ENCODE measurements around the gene GALNT10.

The GALNT10 gene

GRCh38 chr5:154179846-154180710, 10.5 kb upstream of the GALNT10 start:
- Histone ChIP-seq H3K27me3 (ENCODE audit: control insufficient read depth, insufficient read depth, low read length) (peaks cover 15% of the 10 kb centered on the region), H3K4me3 (ENCODE audit: low read length) (no peak overlapping the region), H3K4me1 (ENCODE audit: control insufficient read depth, insufficient read depth, low read length) (peaks cover 7% of the 10 kb centered on the region), H3K4me2 (ENCODE audit: low read length) (no peak overlapping the region), H3K9ac (ENCODE audit: low read depth, low read length) (no peak overlapping the region), H3K9me3 (replicated peaks; ENCODE audit: low read length) (no peaks in the 10 kb centered on the region), H3K36me3 (ENCODE audit: insufficient read depth, low read length) (no peaks in the 10 kb centered on the region)

- peaks cover 5% of the 10 kb centered on the region for H3K4me1 ChIP-seq (ENCODE audit: control insufficient read depth, insufficient read depth, low read length)
- H3K4me2 ChIP-seq (ENCODE audit: low read length) = no peak overlapping the region
- no peak overlapping the region for H3K9ac ChIP-seq (ENCODE audit: low read depth, low read length)
- H3K27me3 ChIP-seq (ENCODE audit: control insufficient read depth, insufficient read depth, low read length) = peaks cover 15% of the 10 kb centered on the region
- H3K9me3 ChIP-seq (replicated peaks; ENCODE audit: low read length) = no peaks in the 10 kb centered on the region
- H3K4me3 ChIP-seq (ENCODE audit: low read length) = no peak overlapping the region
- H3K36me3 ChIP-seq (ENCODE audit: insufficient read depth, low read length) = no peaks in the 10 kb centered on the region
Observed at GRCh38 chr5:154181161-154181560, 9.4 kb upstream of the GALNT10 start.

- Histone ChIP-seq H3K9ac (ENCODE audit: low read depth, low read length) (peak overlapping the region; percentile 77), H3K4me1 (ENCODE audit: control insufficient read depth, insufficient read depth, low read length) (peaks cover 36% of the 10 kb centered on the region), H3K4me3 (ENCODE audit: low read length) (peak overlapping the region; percentile 73), H3K9me3 (replicated peaks; ENCODE audit: low read length) (no peaks in the 10 kb centered on the region), H3K4me2 (ENCODE audit: low read length) (peak overlapping the region; percentile 88), H3K27me3 (ENCODE audit: control insufficient read depth, insufficient read depth, low read length) (no peaks in the 10 kb centered on the region), H3K36me3 (ENCODE audit: insufficient read depth, low read length) (no peaks in the 10 kb centered on the region)
Observed at GRCh38 chr5:154189256-154189818, 1.2 kb upstream of the GALNT10 start.

- Histone ChIP-seq H3K27me3 (ENCODE audit: control insufficient read depth, insufficient read depth, low read length) (no peaks in the 10 kb centered on the region), H3K4me2 (ENCODE audit: low read length) (peak overlapping the region; percentile 88), H3K9me3 (replicated peaks; ENCODE audit: low read length) (no peaks in the 10 kb centered on the region), H3K36me3 (ENCODE audit: insufficient read depth, low read length) (peaks cover 3% of the 10 kb centered on the region), H3K4me3 (ENCODE audit: low read length) (peak overlapping the region; percentile 73), H3K4me1 (ENCODE audit: control insufficient read depth, insufficient read depth, low read length) (peaks cover 41% of the 10 kb centered on the region), H3K9ac (ENCODE audit: low read depth, low read length) (peak overlapping the region; percentile 77)
Observed at GRCh38 chr5:154189819-154190594, 526 bp upstream of the GALNT10 start.

- peak overlapping the region; percentile 82 for H3K4me2 ChIP-seq (ENCODE audit: low read length)
- H3K4me3 ChIP-seq (ENCODE audit: low read length) = peak overlapping the region; percentile 73
- peak overlapping the region; percentile 85 for H3K9ac ChIP-seq (ENCODE audit: low read depth, low read length)
- peaks cover 13% of the 10 kb centered on the region for H3K36me3 ChIP-seq (ENCODE audit: insufficient read depth, low read length)
- no peaks in the 10 kb centered on the region for H3K9me3 ChIP-seq (replicated peaks; ENCODE audit: low read length)
- peaks cover 41% of the 10 kb centered on the region for H3K4me1 ChIP-seq (ENCODE audit: control insufficient read depth, insufficient read depth, low read length)
- no peaks in the 10 kb centered on the region for H3K27me3 ChIP-seq (ENCODE audit: control insufficient read depth, insufficient read depth, low read length)
Observed at GRCh38 chr5:154191467-154192261, 1.1 kb downstream of the GALNT10 start.

- Histone ChIP-seq H3K9me3 (replicated peaks; ENCODE audit: low read length) (no peaks in the 10 kb centered on the region), H3K36me3 (ENCODE audit: insufficient read depth, low read length) (peaks cover 25% of the 10 kb centered on the region), H3K27me3 (ENCODE audit: control insufficient read depth, insufficient read depth, low read length) (no peaks in the 10 kb centered on the region), H3K9ac (ENCODE audit: low read depth, low read length) (peak overlapping the region; percentile 4), H3K4me3 (ENCODE audit: low read length) (peak overlapping the region; percentile 50), H3K4me2 (ENCODE audit: low read length) (peak overlapping the region; percentile 82), H3K4me1 (ENCODE audit: control insufficient read depth, insufficient read depth, low read length) (peaks cover 56% of the 10 kb centered on the region)
Observed at GRCh38 chr5:154193283-154193682, 2.8 kb downstream of the GALNT10 start.

GRCh38 chr5:154193701-154194121, 3.2 kb downstream of the GALNT10 start:
- Histone ChIP-seq H3K27me3 (ENCODE audit: control insufficient read depth, insufficient read depth, low read length) (no peaks in the 10 kb centered on the region), H3K4me1 (ENCODE audit: control insufficient read depth, insufficient read depth, low read length) (peaks cover 61% of the 10 kb centered on the region), H3K9ac (ENCODE audit: low read depth, low read length) (no peak overlapping the region), H3K4me2 (ENCODE audit: low read length) (peak overlapping the region; percentile 82), H3K36me3 (ENCODE audit: insufficient read depth, low read length) (peaks cover 26% of the 10 kb centered on the region), H3K4me3 (ENCODE audit: low read length) (no peak overlapping the region), H3K9me3 (replicated peaks; ENCODE audit: low read length) (no peaks in the 10 kb centered on the region)

- H3K4me2 ChIP-seq (ENCODE audit: low read length) = peak overlapping the region; percentile 82
- no peak overlapping the region for H3K4me3 ChIP-seq (ENCODE audit: low read length)
- H3K36me3 ChIP-seq (ENCODE audit: insufficient read depth, low read length) = peaks cover 26% of the 10 kb centered on the region
- peaks cover 64% of the 10 kb centered on the region for H3K4me1 ChIP-seq (ENCODE audit: control insufficient read depth, insufficient read depth, low read length)
- no peaks in the 10 kb centered on the region for H3K9me3 ChIP-seq (replicated peaks; ENCODE audit: low read length)
- H3K27me3 ChIP-seq (ENCODE audit: control insufficient read depth, insufficient read depth, low read length) = no peaks in the 10 kb centered on the region
- H3K9ac ChIP-seq (ENCODE audit: low read depth, low read length) = no peak overlapping the region
Observed at GRCh38 chr5:154194345-154195329, 4.1 kb downstream of the GALNT10 start.

- no peaks in the 10 kb centered on the region for H3K27me3 ChIP-seq (ENCODE audit: control insufficient read depth, insufficient read depth, low read length)
Observed at GRCh38 chr5:154196281-154196680, 5.7 kb downstream of the GALNT10 start.

GRCh38 chr5:154196955-154197652, 6.6 kb downstream of the GALNT10 start:
- Histone ChIP-seq H3K4me2 (ENCODE audit: low read length) (no peak overlapping the region), H3K4me3 (ENCODE audit: low read length) (no peak overlapping the region), H3K36me3 (ENCODE audit: insufficient read depth, low read length) (peaks cover 26% of the 10 kb centered on the region), H3K4me1 (ENCODE audit: control insufficient read depth, insufficient read depth, low read length) (peaks cover 60% of the 10 kb centered on the region), H3K9me3 (replicated peaks; ENCODE audit: low read length) (no peaks in the 10 kb centered on the region), H3K9ac (ENCODE audit: low read depth, low read length) (no peak overlapping the region), H3K27me3 (ENCODE audit: control insufficient read depth, insufficient read depth, low read length) (no peaks in the 10 kb centered on the region)

More at GRCh38 chr5:154196281-154196680, 5.7 kb downstream of the GALNT10 start:
- H3K4me1 ChIP-seq (ENCODE audit: control insufficient read depth, insufficient read depth, low read length) = peaks cover 68% of the 10 kb centered on the region
- peaks cover 26% of the 10 kb centered on the region for H3K36me3 ChIP-seq (ENCODE audit: insufficient read depth, low read length)
- no peak overlapping the region for H3K4me3 ChIP-seq (ENCODE audit: low read length)
- H3K9ac ChIP-seq (ENCODE audit: low read depth, low read length) = no peak overlapping the region
- H3K4me2 ChIP-seq (ENCODE audit: low read length) = no peak overlapping the region
- H3K9me3 ChIP-seq (replicated peaks; ENCODE audit: low read length) = no peaks in the 10 kb centered on the region

All from skeletal muscle satellite cell (primary cell).